Measurements from ENCODE around the gene PPP1R11.

GRCh38 chr6:30044630-30045029, 22.4 kb upstream of the PPP1R11 start:
- TF ChIP-seq POLR2AphosphoS5 (IDR thresholded peaks at IDR 0.05; ENCODE audit: low read depth, low read length), result no peak
- TF ChIP-seq REST (IDR thresholded peaks at IDR 0.05; ENCODE audit: insufficient read depth in 1 of 2, low read depth in 2 of 2, low read length in 2 of 2), result no peak
- TF ChIP-seq TAF1 (IDR thresholded peaks at IDR 0.05; ENCODE audit: borderline replicate concordance, insufficient read depth, low read length), result no peak

Data from PFSK-1 (cell line).